Measurements from ENCODE around the gene KRTAP4-5.
"Not testable (repeated sequence)": the region's sequence is repeated elsewhere in the genome, so short reads cannot be mapped to it uniquely, and the experiment has no call there.

Gene KRTAP4-5

DNA sequence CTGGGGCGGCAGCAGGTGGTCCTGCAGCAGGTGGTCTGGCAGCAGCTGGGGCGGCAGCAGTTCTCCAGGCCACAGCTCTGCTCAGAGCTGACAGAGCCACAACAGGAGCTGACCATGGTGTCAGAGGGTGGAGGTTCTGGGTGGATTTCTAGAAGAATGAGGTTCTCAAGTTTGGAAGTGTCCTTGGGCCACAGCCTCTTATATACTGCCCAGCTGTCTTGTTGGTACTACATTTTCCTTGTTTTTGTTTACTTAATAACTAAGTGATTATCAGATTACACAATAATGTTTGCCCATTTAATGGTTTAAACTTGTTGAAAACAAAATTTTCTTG is at the start of gene KRTAP4-5:
Gene KRTAP4-5 (minus strand): TSS at position 174 of the 334 bp plus-strand sequence. CDS start 58 bp downstream, at position 116.
- DNase-seq (ENCODE audit: low read depth, low spot score) = no peak

DNA sequence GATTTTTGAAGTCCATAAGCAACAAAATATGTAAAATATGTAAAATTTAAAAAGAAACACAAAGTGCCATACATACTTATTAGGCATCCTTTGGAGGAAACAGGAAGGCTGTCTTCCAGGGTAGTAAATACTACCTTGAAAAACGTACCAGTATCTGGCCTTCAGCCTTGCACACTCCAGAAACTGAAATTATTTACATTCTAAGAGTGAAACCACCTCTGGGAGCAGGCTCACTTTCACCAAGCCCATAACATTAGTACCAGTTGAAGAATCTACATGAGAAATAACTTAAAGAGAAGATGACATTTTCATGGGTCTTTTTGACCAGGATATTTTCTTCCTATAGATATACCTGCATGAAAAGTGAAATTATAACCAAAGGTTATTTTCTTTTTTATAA is 46.4 kb upstream of the KRTAP4-5 start:
- DNase-seq (ENCODE audit: low read depth, low spot score) = no peak

DNA sequence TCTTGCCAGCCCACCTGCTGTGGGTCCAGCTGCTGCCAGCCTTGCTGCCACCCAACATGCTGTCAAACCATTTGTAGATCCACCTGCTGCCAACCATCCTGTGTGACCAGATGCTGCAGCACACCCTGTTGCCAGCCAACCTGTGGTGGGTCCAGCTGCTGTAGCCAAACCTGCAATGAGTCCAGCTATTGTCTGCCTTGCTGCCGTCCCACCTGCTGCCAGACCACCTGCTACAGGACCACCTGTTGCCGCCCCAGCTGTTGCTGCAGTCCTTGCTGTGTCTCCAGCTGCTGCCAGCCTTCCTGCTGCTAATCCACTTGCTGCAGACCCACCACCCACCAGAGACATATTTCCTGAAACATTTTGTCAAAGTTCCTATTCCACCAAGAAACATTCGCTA is 40.7 kb upstream of the KRTAP4-5 start:
- DNase-seq (ENCODE audit: low read depth, low spot score) = no peak

DNA sequence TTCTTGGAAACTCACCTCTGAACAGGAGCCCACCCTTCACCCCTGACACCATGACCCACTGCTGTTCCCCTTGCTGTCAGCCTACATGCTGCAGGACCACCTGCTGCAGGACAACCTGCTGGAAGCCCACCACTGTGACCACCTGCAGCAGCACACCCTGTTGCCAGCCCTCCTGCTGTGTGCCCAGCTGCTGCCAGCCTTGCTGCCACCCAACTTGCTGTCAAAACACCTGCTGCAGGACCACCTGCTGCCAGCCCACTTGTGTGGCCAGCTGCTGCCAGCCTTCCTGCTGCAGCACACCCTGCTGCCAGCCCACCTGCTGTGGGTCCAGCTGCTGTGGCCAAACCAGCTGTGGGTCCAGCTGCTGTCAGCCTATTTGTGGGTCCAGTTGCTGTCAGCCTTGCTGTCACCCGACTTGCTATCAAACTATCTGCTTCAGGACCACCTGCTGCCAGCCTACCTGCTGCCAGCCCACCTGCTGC is 40.3 kb upstream of the KRTAP4-5 start, which contains the start of gene KRTAP9-1:
Gene KRTAP9-1 (plus strand): TSS at position 51 of the 482 bp plus-strand sequence. CDS start 0 bp downstream, at position 51.
- DNase-seq (ENCODE audit: low read depth, low spot score) = not testable (repeated sequence)

DNA sequence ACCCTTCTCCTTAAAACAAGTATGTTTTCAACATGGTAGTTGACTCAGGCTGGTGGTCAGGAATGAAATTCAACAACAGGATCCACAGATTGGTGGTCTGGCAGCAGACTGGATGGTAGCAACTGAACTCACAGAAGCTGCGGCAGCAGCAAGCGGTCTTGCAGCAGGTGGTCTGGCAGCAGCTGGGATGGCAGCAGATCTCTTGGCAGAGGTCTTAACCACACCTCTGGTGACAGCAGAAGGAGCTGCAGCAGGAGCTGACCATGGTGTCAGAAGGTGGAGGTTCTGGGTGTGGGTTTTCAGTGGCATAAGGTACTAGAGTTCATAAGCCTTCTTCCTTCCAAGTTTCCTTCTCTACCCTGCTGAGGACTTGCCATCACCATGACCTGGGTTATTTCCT is 37.2 kb upstream of the KRTAP4-5 start:
- no peak for DNase-seq (ENCODE audit: low read depth, low spot score)

DNA sequence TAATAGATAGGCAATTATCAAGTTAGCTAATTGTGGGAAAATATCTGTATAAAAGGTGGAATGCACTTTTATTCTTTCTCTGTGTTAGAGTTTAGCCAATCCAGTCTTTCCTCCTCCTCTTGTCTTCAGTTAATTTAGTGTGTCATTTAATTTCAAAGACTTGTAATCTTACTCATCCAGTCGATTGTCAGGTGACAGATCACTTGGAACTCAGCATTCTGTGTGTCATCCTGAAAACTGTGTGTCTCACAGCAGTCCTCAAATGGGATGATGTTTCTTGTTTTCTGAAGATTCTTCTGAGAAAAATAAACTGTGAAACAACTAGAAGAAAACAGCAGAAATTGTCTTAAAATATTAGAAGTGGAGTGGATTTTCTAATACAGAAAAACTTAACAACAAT is 35.4 kb upstream of the KRTAP4-5 start:
- no peak for DNase-seq (ENCODE audit: low read depth, low spot score)

DNA sequence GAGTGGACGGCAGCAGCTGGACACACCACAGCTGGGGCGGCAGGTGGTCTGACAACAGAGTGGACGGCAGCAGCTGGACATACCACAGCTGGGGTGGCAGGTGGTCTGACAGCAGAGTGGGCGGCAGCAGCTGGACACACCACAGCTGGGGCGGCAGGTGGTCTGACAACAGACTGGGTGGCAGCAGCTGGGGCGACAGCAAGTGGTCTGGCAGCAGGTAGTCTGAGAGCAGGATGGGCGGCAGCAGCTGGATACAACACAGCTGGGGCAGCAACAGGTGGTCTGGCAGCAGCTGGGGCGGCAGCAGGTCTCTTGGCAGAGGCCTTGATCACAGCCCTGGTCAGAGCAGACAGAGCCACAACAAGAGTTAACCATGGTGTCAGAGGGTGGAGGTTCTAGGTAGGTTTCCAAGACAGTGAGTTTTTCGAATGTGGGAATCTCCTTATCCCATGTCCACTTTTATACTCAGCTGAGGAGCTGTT is 34.9 kb upstream of the KRTAP4-5 start, which contains the start of gene KRTAP4-1:
Gene KRTAP4-1 (minus strand): TSS at position 432 of the 482 bp plus-strand sequence. CDS start 57 bp downstream, at position 375.
- DNase-seq (ENCODE audit: low read depth, low spot score) = no peak

DNA sequence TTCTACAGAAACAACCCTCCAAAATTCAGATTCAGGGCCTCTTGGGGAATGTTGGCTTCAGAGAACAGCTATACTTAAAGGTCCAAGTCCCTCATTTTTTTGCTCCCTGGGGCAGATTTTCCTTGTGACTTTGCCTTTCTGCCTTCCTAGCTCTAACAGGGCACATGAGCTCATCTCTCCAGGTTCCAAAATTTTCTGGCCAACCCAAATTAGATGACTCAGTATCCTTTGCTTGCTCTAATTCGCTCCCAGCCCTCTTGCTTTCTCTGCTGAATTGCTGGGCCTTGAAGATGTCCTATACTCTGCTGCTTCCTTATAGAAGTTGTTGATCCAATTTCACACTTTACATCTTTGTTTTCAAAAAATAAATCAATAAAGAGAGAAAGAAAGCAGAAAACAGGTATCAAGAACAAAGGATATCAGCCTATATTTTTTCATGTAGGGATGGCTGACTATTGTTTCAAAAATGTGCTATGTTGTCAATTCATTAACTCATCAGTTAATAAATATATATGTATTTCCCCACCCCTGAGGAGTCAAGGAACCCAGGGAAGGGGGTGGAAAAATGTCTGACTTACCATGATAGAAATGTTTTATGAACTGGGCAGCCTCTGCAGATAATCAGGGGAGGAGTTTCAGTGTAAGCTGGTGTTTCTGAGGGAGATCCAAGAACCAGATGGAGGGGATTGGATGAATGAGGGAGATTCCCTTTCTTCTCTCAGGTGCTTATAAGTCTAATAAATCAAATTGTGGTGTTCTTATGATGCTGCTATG is 29.4 kb upstream of the KRTAP4-5 start:
- DNase-seq (ENCODE audit: low read depth, low spot score) = no peak

DNA sequence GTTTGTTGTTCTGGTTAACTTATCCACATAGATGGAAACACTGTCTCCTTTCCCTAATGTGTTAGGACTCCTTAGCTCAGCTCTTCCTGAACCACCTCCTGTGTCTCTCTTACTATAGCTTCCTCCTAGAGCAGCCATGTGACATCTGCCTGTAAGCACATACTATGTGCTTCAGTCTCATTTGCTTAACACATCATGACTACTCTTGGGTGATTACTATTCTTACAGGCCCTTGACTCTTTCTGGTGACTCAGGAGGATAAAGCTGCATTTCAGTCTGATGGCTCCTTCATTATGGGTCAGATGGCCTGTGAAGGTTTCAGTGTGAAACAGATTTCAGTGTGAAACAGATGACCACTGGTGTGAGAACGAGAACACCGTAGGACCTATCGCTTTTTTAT is 28.7 kb upstream of the KRTAP4-5 start:
- no peak for DNase-seq (ENCODE audit: low read depth, low spot score)

DNA sequence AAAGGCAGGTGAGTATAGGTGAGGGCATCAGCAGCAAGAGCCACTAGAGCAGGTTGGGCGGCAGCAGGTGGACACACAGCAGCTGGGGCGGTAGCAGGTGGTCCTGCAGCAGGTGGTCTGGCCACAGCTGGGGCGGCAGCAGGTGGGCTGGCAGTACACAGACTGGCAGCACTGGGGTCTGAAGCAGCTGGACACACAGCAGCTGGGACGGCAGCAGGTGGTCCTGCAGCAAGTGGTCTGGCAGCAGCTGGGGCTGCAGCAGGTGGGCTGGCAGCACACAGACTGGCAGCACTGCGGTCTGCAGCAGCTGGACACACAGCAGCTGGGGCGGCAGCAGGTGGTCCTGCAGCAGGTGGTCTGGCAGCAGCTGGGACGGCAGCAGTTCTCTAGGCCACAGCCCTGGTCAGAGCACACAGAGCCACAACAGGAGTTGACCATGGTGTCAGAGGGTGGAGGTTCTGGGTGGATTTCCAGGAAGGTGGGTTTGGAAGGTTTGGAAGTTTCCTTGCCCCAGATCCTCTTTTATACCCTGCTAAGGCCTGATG is 28.2 kb upstream of the KRTAP4-5 start, which contains the start of gene KRTAP4-2:
Gene KRTAP4-2 (minus strand): TSS at position 495 of the 545 bp plus-strand sequence. CDS start 57 bp downstream, at position 438.
- no peak for DNase-seq (ENCODE audit: low read depth, low spot score)

DNA sequence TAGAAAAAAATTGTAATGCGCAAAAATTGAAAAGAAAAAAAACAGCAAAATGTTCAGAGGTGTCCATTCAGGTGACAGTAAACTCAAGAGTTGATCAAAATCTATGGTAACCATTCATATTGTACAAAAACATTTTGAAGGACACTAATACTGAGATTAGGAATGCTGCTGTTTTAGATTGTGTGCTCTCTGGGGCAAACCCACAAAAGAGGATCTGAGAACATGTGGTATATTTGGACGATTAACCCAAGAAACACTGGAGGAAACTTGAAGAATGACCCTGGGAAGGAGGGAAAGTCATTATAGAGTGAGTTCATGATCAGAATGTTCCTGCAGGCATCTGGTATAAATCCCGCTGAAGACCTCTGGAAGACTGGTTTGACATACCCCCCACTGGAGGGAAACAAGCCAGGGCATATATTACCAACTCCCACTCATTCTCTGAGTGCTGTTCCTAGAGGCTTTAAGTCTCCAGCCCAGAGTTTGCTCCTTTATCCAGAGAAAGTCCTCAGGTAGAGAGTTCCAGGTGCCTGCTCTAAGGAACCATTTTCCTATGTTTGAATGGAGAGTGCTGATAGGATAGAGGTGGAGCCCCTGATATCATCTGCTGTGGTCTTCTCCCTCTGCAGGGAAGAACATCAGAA is 27.2 kb upstream of the KRTAP4-5 start:
- no peak for DNase-seq (ENCODE audit: low read depth, low spot score)

DNA sequence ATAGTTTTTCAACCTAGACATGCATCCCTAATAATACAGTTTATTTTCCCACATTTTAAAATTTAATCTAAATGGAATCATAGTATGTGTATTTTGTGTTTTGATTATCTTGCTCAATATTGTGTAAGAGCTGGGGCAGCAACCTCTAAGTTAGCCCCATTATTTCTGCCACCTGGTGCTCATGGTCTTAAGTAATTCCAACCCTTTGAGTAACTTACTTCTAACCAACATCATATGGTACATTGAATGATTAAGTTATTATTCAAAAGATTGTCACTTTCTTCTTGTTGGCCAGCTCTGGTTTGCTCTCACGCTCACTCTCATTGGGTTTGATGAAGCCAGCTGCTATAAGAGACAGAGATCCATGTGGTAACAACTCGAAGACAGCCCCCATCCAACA is 22.3 kb upstream of the KRTAP4-5 start:
- DNase-seq (ENCODE audit: low read depth, low spot score) = no peak

DNA sequence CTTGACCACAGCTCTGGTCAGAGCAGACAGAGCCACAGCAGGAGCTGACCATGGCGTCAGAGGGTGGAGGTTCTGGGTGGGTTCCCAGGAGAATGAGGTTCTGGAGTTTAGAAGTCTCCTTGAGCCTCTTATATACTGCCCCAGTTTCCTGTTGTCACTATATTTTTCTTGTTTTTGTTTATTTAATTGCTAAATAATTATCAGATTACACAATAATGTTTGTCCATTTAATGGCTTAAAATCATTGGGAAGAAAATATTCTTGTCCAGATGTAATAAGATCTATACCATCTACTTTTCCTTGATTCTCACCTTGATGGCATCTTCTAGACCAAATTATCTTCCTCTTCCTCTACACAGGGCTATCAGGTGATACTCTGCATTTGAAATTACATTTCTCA is 18.5 kb upstream of the KRTAP4-5 start, which contains the start of gene KRTAP4-3:
Gene KRTAP4-3 (minus strand): TSS at position 101 of the 400 bp plus-strand sequence. CDS start 49 bp downstream, at position 52.
- DNase-seq (ENCODE audit: low read depth, low spot score) = no peak

DNA sequence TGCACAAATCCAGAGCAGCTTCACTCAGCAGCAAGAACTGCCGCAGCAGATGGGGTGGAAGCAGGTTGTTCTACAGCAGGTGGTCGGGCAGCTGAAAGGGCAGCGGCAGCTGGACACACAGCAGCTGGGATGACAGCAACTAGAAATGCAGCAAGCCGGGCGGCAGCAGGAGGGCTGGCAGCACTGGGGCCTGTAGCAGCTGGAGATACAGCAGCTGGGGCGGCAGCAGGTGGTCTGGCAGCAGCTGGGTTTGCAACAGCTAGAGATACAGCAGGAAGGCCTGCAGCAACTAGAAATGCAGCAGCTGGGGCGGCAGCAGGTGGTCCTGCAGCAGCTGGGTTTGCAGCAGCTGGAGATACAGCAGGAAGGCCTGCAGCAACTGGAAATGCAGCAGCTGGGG is 17.9 kb upstream of the KRTAP4-5 start:
- no peak for DNase-seq (ENCODE audit: low read depth, low spot score)

DNA sequence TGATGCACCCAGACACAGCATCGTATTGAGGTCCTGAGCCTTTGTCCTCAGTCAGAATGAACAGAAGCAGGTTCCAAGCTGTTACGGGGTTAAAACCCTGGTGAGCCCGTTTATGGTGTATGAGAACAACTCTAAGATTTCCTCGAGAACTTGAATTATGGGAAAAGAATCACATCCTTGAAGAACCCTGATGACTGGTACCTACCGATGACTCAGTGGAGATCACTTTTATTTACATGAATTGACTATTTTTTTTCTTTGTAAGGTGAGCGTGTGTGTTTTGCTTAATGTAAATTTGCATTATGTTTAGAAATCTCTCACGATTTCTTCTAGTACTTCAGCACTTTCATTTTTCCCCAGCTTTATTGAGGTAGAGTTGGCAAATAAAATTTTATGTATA is 14.2 kb upstream of the KRTAP4-5 start:
- DNase-seq (ENCODE audit: low read depth, low spot score) = no peak

DNA sequence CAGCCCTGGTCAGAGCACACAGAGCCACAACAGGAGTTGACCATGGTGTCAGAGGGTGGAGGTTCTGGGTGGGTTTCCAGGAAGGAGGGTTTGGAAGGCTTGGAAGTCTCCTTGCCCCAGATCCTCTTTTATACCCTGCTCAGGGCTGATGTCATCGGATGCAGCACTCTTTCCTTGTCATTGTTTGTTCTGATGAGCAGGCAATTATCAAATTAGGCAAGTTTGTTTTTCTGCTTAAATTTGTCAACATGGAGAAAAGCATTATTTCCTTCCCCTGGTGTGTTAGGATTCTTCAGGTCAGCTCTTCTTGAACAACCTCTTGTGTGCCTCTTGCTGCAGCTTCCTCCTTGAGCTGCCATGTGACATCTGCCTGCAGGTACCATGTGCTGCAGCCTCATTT is 11.0 kb upstream of the KRTAP4-5 start, which contains the start of gene KRTAP4-4:
Gene KRTAP4-4 (minus strand): TSS at position 101 of the 400 bp plus-strand sequence. CDS start 57 bp downstream, at position 44.
- DNase-seq (ENCODE audit: low read depth, low spot score) = no peak

DNA sequence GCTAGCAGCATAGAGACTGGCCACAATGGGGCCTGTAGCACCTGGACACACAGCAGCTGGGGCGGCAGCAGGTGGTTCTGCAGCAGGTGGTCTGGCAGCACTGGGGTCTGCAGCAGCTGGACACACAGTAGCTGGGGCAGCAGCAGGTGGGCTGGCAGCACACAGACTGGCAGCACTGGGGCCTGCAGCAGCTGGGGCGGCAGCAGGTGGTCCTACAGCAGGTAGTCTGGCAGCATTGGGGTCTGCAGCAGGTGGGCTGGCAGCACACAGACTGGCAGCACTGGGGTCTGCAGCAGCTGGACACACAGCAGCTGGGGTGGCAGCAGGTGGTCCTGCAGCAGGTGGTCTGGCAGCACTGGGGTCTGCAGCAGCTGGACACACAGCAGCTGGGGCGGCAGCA is 10.6 kb upstream of the KRTAP4-5 start:
- not testable (repeated sequence) for DNase-seq (ENCODE audit: low read depth, low spot score)

DNA sequence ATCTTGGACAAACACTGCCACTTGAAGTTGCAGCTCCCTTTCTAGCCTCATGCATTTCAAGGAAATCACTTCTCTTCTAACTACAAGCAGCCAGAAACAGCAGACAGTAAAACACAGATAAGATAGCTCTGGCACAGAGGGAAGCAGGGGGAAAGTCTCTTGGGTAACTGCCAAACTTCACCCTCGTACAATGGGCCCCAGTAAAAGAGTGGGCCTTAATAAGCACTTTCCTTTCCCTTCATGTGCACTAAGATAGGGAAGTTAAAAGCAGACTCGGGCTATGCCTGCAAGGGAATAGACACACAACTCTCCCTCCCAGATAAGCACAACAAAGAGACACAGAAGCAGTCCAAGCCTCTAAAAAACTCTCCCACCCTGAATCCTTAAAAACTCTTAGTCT is 4.2 kb upstream of the KRTAP4-5 start:
- no peak for DNase-seq (ENCODE audit: low read depth, low spot score)

DNA sequence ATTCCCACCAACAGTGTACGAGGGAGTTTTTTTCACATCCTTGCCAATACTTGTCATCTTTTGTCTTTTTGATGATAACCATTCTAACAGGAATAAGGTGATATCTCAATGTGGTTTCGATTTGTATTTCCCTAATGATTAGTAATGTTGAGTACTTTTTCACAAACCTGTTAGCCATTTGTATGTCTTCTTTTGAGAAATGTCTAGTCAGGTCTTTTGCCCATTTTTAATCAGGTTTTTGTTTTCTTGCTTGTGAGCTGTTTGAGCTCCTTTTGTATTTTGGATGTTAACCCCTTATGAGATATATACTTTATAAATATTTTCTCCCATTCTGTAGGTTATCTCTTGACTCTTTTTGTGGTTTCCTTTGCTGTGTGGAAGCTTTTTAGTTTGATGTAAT is 1.9 kb upstream of the KRTAP4-5 start:
- no peak for DNase-seq (ENCODE audit: low read depth, low spot score)

DNA sequence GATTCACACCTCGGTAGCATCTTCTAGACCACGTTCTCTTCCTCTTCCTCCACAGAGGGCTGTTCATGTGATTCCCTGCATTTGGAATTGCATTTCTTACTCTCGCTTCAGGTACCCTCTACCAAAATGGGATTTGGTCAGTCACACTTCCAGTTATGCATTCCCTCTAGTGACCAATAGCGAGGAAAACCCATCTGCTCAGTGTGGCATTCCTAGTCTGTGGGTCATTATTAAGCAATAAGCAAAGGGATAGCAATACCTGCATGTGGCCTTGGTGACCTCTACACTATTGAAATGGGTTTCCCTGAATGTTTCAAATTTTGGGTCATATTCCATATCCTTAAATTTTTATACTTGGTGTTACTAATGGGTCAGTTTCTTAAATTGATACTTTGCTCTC is 401 bp upstream of the KRTAP4-5 start:
- DNase-seq (ENCODE audit: low read depth, low spot score) = no peak

DNA sequence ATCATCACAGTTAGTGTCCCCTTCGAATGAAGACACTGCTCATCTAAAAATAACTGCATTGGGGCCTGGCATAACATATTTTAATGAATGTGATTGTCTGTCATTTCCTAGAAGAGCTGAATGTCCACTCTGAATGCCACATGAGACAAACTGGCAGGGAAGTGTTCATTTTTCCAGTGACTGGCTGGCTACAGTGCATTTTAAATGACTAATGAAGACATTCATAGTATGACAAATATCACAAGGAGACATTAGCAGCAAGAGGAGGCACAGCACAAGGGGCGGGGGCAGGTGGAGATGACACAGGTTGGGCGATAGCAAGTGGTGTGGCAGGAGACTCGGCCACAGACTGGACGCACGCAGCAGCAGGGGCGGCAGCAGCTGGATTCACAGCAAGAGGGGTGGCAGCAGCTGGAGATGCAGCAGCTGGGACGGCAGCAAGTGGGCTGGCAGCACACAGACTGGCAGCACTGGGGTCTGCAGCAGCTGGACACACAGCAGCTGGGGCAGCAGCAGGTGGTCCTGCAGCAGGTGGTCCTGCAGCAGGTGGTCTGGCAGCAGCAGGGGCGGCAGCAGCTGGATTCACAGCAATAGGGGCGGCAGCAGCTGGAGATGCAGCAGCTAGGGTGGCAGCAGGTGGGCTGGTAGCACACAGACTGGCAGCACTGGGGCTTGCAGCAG is 514 bp downstream of the KRTAP4-5 start:
- not testable (repeated sequence) for DNase-seq (ENCODE audit: low read depth, low spot score)
